Hepatocyte (in vitro differentiated cells): ENCODE measurements around the gene CRADD.

ENCODE experiments used
- CTCF ChIP-seq: fragments of 200-600 bp; sonication (generic); IDR thresholded peaks from 2 replicates; pipeline ENCODE4 v1.5.1; 2016; ENCODE audit warnings: antibody characterized with exemption, mild to moderate bottlenecking; ENCODE audit not compliant: poor library complexity
- EZH2 ChIP-seq: fragments of 200-600 bp; sonication (generic); IDR thresholded peaks from 2 replicates; pipeline ENCODE4 v1.6.1; 2016; ENCODE audit warnings: antibody characterized with exemption, mild to moderate bottlenecking, borderline replicate concordance

- TF ChIP-seq CTCF: no peak
- no peak for TF ChIP-seq EZH2
Measured at GRCh38 chr12:93750056-93750455, 72.9 kb downstream of the CRADD start.
